IMR-90 (cell line): Measurements from ENCODE around the gene ZSWIM8. TPM values are rescaled to one million over a fixed set of nuclear protein-coding genes. Genes with fewer than 3 reads are reported as not detected.
A peak's percentile ranks its signal among the peaks of the same experiment; 100 is the strongest.

Experiments
- ATAC-seq: fragments of 200-7000 bp; cut with Tn5 transposase; 2 replicates; pipeline ENCODE4 v1.9.1; 2020; ENCODE audit warnings: low read depth, mild to moderate bottlenecking, moderate library complexity
- BruUV-seq: library from RNA; stranded (reverse); fragments of 400-500 nt; replicated peaks from 2 replicates; lab custom pipeline; 2021; lab: Mats Ljungman, UMichigan
- CTCF ChIA-PET: fragments of 300-600 bp; formaldehyde crosslinking; extraction: SDS; loops from one replicate; lab custom pipeline; 2021; ENCODE audit warnings: antibody characterized with exemption; lab: Yijun Ruan, JAX
- POLR2A ChIA-PET: fragments of 300-600 bp; sonication (Branson Sonifier 250); formaldehyde crosslinking; loops from one replicate; lab custom pipeline; 2022; ENCODE audit warnings: antibody characterized with exemption; ENCODE audit not compliant: unreplicated experiment; lab: Charles Lee
- DNase-seq: peaks from one replicate; pipeline ENCODE4 v3.0.0; 2013
- H2AFZ ChIP-seq: replicated peaks from 2 replicates; pipeline ENCODE3; 2013; ENCODE audit warnings: low read length, mild to moderate bottlenecking; ENCODE audit not compliant: poor library complexity
- H2AK5ac ChIP-seq: 2 replicates; pipeline ENCODE4 v1.6.1; 2013; ENCODE audit warnings: low read depth, low read length, inconsistent platforms
- H2AK9ac ChIP-seq: replicated peaks from 2 replicates; pipeline ENCODE3; 2013; ENCODE audit warnings: mild to moderate bottlenecking, low read depth, low read length, moderate library complexity; ENCODE audit not compliant: poor library complexity
- H2BK120ac ChIP-seq: 2 replicates; pipeline ENCODE4 v1.6.1; 2013; ENCODE audit warnings: low read depth, low read length, inconsistent platforms
- H2BK15ac ChIP-seq: 3 replicates; pipeline ENCODE4 v1.6.1; 2013; ENCODE audit warnings: low read depth, low read length, inconsistent platforms
- H2BK20ac ChIP-seq: 2 replicates; pipeline ENCODE4 v1.6.1; 2013; ENCODE audit warnings: low read depth, mild to moderate bottlenecking, inconsistent platforms, low read length, moderate library complexity
- H2BK5ac ChIP-seq: 2 replicates; pipeline ENCODE4 v1.6.1; 2013; ENCODE audit warnings: mild to moderate bottlenecking, low read depth, low read length, inconsistent platforms; ENCODE audit not compliant: poor library complexity, severe bottlenecking
- H3K14ac ChIP-seq: replicated peaks from 2 replicates; pipeline ENCODE4 v1.6.1; 2013; ENCODE audit warnings: low read depth, low read length, inconsistent platforms
- H3K18ac ChIP-seq: 2 replicates; pipeline ENCODE4 v1.6.1; 2013; ENCODE audit warnings: low read depth, low read length, control low read depth
- H3K23ac ChIP-seq: 2 replicates; pipeline ENCODE4 v1.6.1; 2013; ENCODE audit warnings: low read depth, low read length, inconsistent platforms
- H3K27ac ChIP-seq: 2 replicates; pipeline ENCODE4 v1.5.1; 2013; ENCODE audit warnings: mild to moderate bottlenecking, control low read depth, low read length; ENCODE audit not compliant: insufficient read depth
- H3K27me3 ChIP-seq: 2 replicates; pipeline ENCODE4 v1.6.1; 2013; ENCODE audit warnings: low read length; ENCODE audit not compliant: control insufficient read depth, insufficient read depth
- H3K36me3 ChIP-seq: 2 replicates; pipeline ENCODE4 v1.6.1; 2013; ENCODE audit warnings: low read length, mixed read lengths; ENCODE audit not compliant: control insufficient read depth, insufficient read depth
- H3K4ac ChIP-seq: 2 replicates; pipeline ENCODE4 v1.6.1; 2013; ENCODE audit warnings: low read depth, low read length, inconsistent platforms
- H3K4me1 ChIP-seq: 2 replicates; pipeline ENCODE4 v1.6.1; 2013; ENCODE audit warnings: low read length, mixed read lengths; ENCODE audit not compliant: control insufficient read depth, insufficient read depth
- H3K4me2 ChIP-seq: 2 replicates; pipeline ENCODE4 v1.6.1; 2013; ENCODE audit warnings: low read depth, mild to moderate bottlenecking, control low read depth, low read length, moderate library complexity
- H3K4me3 ChIP-seq: 2 replicates; pipeline ENCODE4 v1.5.1; 2013; ENCODE audit warnings: low read depth, mild to moderate bottlenecking, control low read depth, low read length, moderate library complexity; ENCODE audit not compliant: insufficient read depth
- H3K56ac ChIP-seq: 2 replicates; pipeline ENCODE4 v1.6.1; 2013; ENCODE audit warnings: low read length, inconsistent platforms; ENCODE audit not compliant: insufficient read depth; ENCODE audit errors: extremely low read depth
- H3K79me1 ChIP-seq, 2 experiments: 2 replicates each; pipeline ENCODE4 v1.6.1; 2013; ENCODE audit warnings: low read length in 2 of 2, inconsistent platforms in 1 of 2, low read depth in 1 of 2
- H3K9ac ChIP-seq: 2 replicates; pipeline ENCODE4 v1.6.1; 2013; ENCODE audit warnings: low read depth, low read length, control low read depth
- H3K9me1 ChIP-seq: 2 replicates; pipeline ENCODE4 v1.6.1; 2013; ENCODE audit warnings: low read length, inconsistent platforms; ENCODE audit not compliant: insufficient read depth
- H3K9me3 ChIP-seq: 2 replicates; pipeline ENCODE4 v1.6.1; 2013; ENCODE audit warnings: low read length; ENCODE audit not compliant: control insufficient read depth, insufficient read depth
- H4K20me1 ChIP-seq: 2 replicates; pipeline ENCODE4 v1.6.1; 2013; ENCODE audit warnings: low read length, inconsistent platforms; ENCODE audit not compliant: insufficient read depth
- H4K5ac ChIP-seq: 2 replicates; pipeline ENCODE4 v1.6.1; 2013; ENCODE audit warnings: mild to moderate bottlenecking, low read depth, low read length, control low read depth
- H4K8ac ChIP-seq, 2 experiments: 2 replicates each; pipeline ENCODE4 v1.6.1; 2013; ENCODE audit warnings: low read depth in 2 of 2, low read length in 2 of 2, control low read depth in 1 of 2, inconsistent platforms in 1 of 2
- H4K91ac ChIP-seq: 2 replicates; pipeline ENCODE4 v1.6.1; 2013; ENCODE audit warnings: low read depth, low read length, inconsistent platforms; ENCODE audit not compliant: insufficient read depth
- BHLHE40 ChIP-seq: fragments of 150-350 bp; IDR thresholded peaks from 2 replicates; pipeline ENCODE4 v1.6.1; 2016; ENCODE audit warnings: mild to moderate bottlenecking, low read depth, low read length
- CEBPB ChIP-seq: IDR thresholded peaks from 2 replicates; pipeline ENCODE4 v1.6.1; 2012; ENCODE audit warnings: low read depth, low read length, improper control_type of control experiment
- CHD1 ChIP-seq: IDR thresholded peaks from 2 replicates; pipeline ENCODE4 v1.6.1; 2012; ENCODE audit warnings: low read depth, low read length, improper control_type of control experiment
- FOS ChIP-seq: fragments of 150-350 bp; IDR thresholded peaks from 2 replicates; pipeline ENCODE4 v1.6.1; 2016; ENCODE audit warnings: low read depth, low read length
- MAFK ChIP-seq: IDR thresholded peaks from 2 replicates; pipeline ENCODE4 v1.6.1; 2012; ENCODE audit warnings: low read depth, low read length, improper control_type of control experiment
- MAZ ChIP-seq: IDR thresholded peaks from 2 replicates; pipeline ENCODE4 v1.6.1; 2012; ENCODE audit warnings: low read depth, mild to moderate bottlenecking, low read length, improper control_type of control experiment, moderate library complexity, borderline replicate concordance
- MXI1 ChIP-seq: IDR thresholded peaks from 2 replicates; pipeline ENCODE4 v1.6.1; 2012; ENCODE audit warnings: low read depth, mild to moderate bottlenecking, low read length, moderate library complexity, borderline replicate concordance
- NFE2L2 ChIP-seq: fragments of 150-350 bp; IDR thresholded peaks from 2 replicates; pipeline ENCODE4 v1.6.1; 2016; ENCODE audit warnings: low read depth, mild to moderate bottlenecking, low read length
- POLR2A ChIP-seq: IDR thresholded peaks from 2 replicates; pipeline ENCODE4 v1.6.1; 2012; ENCODE audit warnings: mild to moderate bottlenecking, low read depth, low read length
- RAD21 ChIP-seq: IDR thresholded peaks from 2 replicates; pipeline ENCODE4 v1.6.1; 2012; ENCODE audit warnings: low read length, improper control_type of control experiment
- RCOR1 ChIP-seq: IDR thresholded peaks from 2 replicates; pipeline ENCODE4 v1.6.1; 2012; ENCODE audit warnings: mild to moderate bottlenecking, low read length, improper control_type of control experiment; ENCODE audit not compliant: insufficient replicate concordance
- RFX5 ChIP-seq: IDR thresholded peaks from 2 replicates; pipeline ENCODE4 v1.8.0; 2012; ENCODE audit warnings: low read depth, mild to moderate bottlenecking, low read length, moderate library complexity
- SMC3 ChIP-seq: fragments of 150-350 bp; IDR thresholded peaks from 2 replicates; pipeline ENCODE4 v1.6.1; 2016; ENCODE audit warnings: low read depth, mild to moderate bottlenecking, antibody characterized with exemption, low read length, moderate library complexity
- WGBS, 2 experiments: methylation state at CpG; one replicate each; pipeline versions ENCODE4 v1.1.5 to v1.1.7; 2013; ENCODE audit warnings: missing lambda C conversion rate in 2 of 2; ENCODE audit not compliant: insufficient read length in 1 of 2; ENCODE audit errors: extremely low coverage in 2 of 2; 5-methylcytosine and 5-hydroxymethylcytosine counted together
- dilution Hi-C: fragments of 300-500 bp; cut with HindIII; formaldehyde crosslinking; loops from one replicate; pipeline ENCODE4 v1.14.3; 2018; ENCODE audit warnings: low sequenced_read_pairs; ENCODE audit not compliant: unreplicated experiment
- in situ Hi-C: fragments of 300-500 bp; cut with MboI; formaldehyde crosslinking; loops from 3 replicates; pipeline ENCODE4 v1.14.3; 2019; ENCODE audit warnings: low sequenced_read_pairs, inconsistent platforms, mixed read lengths
- intact Hi-C: fragments of 100-400 bp; cut with micrococcal nuclease; formaldehyde crosslinking; loops from 2 replicates; pipeline ENCODE4 v1.10.0; 2022
- polyA plus RNA-seq, 3 experiments: library from polyadenylated mRNA; depleted of rRNA; stranded (reverse); fragments of >200 nt; gene quantifications; 2 replicates each; pipeline ENCODE4 v1.2.3, GENCODE V29; 2012; ENCODE audit warnings: low replicate concordance in 1 of 3
- total RNA-seq: library from RNA; depleted of rRNA; stranded (reverse); fragments of >200 nt; gene quantifications from 2 replicates; pipeline ENCODE4 v1.2.3, GENCODE V29; 2012
- TF ChIP-seq, protein P1 (sequence below): fragments of 150-350 bp; IDR thresholded peaks from 2 replicates; pipeline ENCODE4 v1.6.1; 2017; ENCODE audit warnings: mild to moderate bottlenecking, antibody characterized with exemption, low read length, low read depth
- TF ChIP-seq, protein P2 (sequence below): conservative IDR thresholded peaks from 2 replicates; pipeline ENCODE4 v1.5.1; 2012; ENCODE audit warnings: mild to moderate bottlenecking, low read depth, low read length, improper control_type of control experiment
- TF ChIP-seq, protein P3 (sequence below): fragments of 150-350 bp; IDR thresholded peaks from 2 replicates; pipeline ENCODE4 v1.6.1; 2016; ENCODE audit warnings: low read depth, mild to moderate bottlenecking, low read length, moderate library complexity, borderline replicate concordance

Gene ZSWIM8
- total and polyA plus RNA-seq, 2 of the 4 experiments (the other 2 are of a cell fraction): 16.8 to 103 TPM

DNA sequence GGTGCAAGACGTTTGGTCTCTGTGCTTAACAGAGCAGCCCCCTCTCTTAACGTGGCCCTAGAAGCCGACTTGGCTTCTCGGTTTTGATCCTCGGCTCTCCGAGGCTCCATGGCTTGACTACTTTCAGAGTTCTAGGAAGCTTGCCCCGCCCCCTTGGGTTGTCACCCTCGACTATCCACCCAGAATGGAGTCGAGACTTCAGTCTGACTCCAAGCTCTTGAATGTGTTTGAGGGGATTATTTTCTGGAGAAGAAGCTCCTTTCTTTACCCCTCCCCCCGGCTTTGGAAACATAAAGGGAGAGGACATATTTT lies 40.8 kb upstream of the ZSWIM8 start:
- dilution Hi-C loops: no loop called here
- peak overlapping the region; percentile 65 for H2AK5ac ChIP-seq
- H3K4me3 ChIP-seq: peak overlapping the region; percentile 86
- H3K23ac ChIP-seq: peak overlapping the region; percentile 54; the same call in 1 of the 2 replicates
- peak overlapping the region; percentile 78 for H3K56ac ChIP-seq
- H3K9me3 ChIP-seq: no peaks in the 10 kb centered on the region
- no peak overlapping the region for H2BK20ac ChIP-seq
- in situ Hi-C loops: no loop called here
- peak; percentile 70 for ATAC-seq
- H2BK120ac ChIP-seq: peak overlapping the region; percentile 40; the same call in 1 of the 2 replicates
- ChIA-PET POLR2A (interaction anchor here (0.7 kb wide), 1 partner anchor 37 kb away, joined by 4 read pairs; the partner anchor contains the start of gene CHCHD1), CTCF (interaction anchor here (1.8 kb wide), 1 partner anchor 21 kb away, joined by 4 read pairs; no protein-coding TSS in a partner anchor)
- H3K9me1 ChIP-seq: peaks cover 3% of the 10 kb centered on the region; the same call in 1 of the 2 replicates
- H3K4me2 ChIP-seq: peak overlapping the region; percentile 100
- DNase-seq: peak; percentile 58
- peak overlapping the region; percentile 70 for H4K91ac ChIP-seq
- peak overlapping the region; percentile 61 for H2BK5ac ChIP-seq
- H3K14ac ChIP-seq: peak overlapping the region; percentile 82
- H3K18ac ChIP-seq: peak overlapping the region; percentile 4; the same call in 1 of the 2 replicates
- peaks cover 25 to 67% of the 10 kb centered on the region in 2 experiments for H3K79me1 ChIP-seq
- peak overlapping the region; percentile 86 for H3K9ac ChIP-seq
- H3K4ac ChIP-seq: peak overlapping the region; percentile 83
- H3K36me3 ChIP-seq: peaks cover 10% of the 10 kb centered on the region
- peak overlapping the region; percentile 99 for H2AK9ac ChIP-seq
- BruUV-seq: TSS peak; percentile 36
- intact Hi-C loops: loop anchor here (1.0 to 10.0 kb wide), 3 partner anchors 28 to 220 kb away; a partner anchor contains a TSS
- no peaks in the 10 kb centered on the region for H3K27me3 ChIP-seq
- H4K5ac ChIP-seq: peak overlapping the region; percentile 17
- H4K8ac ChIP-seq: peak overlapping the region; percentile 85 to 95
- H2AFZ ChIP-seq: peak overlapping the region; percentile 89
- H4K20me1 ChIP-seq: peaks cover 7% of the 10 kb centered on the region; the same call in 1 of the 2 replicates
- no peak overlapping the region for H2BK15ac ChIP-seq
- whole genome bisulfite sequencing, 2 experiments: 0% methylated on average over 3 of the region's 10 CpGs; no CpG with 5 or more reads in 1 of the 2 experiments
- peak overlapping the region; percentile 95 for H3K27ac ChIP-seq
- peaks cover 2% of the 10 kb centered on the region; the same call in 1 of the 2 replicates for H3K4me1 ChIP-seq
- TF ChIP-seq MAFK (no peak), CEBPB (no peak), MAZ (no peak), CHD1 (no peak), MXI1 (no peak), NFE2L2 (no peak), RAD21 (no peak), BHLHE40 (no peak), POLR2A (no peak), FOS (no peak), RFX5 (no peak), RCOR1 (no peak), SMC3 (no peak)
- TF ChIP-seq, protein P1, sequence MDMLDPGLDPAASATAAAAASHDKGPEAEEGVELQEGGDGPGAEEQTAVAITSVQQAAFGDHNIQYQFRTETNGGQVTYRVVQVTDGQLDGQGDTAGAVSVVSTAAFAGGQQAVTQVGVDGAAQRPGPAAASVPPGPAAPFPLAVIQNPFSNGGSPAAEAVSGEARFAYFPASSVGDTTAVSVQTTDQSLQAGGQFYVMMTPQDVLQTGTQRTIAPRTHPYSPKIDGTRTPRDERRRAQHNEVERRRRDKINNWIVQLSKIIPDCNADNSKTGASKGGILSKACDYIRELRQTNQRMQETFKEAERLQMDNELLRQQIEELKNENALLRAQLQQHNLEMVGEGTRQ: no peak
- TF ChIP-seq, protein P2, sequence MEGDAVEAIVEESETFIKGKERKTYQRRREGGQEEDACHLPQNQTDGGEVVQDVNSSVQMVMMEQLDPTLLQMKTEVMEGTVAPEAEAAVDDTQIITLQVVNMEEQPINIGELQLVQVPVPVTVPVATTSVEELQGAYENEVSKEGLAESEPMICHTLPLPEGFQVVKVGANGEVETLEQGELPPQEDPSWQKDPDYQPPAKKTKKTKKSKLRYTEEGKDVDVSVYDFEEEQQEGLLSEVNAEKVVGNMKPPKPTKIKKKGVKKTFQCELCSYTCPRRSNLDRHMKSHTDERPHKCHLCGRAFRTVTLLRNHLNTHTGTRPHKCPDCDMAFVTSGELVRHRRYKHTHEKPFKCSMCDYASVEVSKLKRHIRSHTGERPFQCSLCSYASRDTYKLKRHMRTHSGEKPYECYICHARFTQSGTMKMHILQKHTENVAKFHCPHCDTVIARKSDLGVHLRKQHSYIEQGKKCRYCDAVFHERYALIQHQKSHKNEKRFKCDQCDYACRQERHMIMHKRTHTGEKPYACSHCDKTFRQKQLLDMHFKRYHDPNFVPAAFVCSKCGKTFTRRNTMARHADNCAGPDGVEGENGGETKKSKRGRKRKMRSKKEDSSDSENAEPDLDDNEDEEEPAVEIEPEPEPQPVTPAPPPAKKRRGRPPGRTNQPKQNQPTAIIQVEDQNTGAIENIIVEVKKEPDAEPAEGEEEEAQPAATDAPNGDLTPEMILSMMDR: no peak
- TF ChIP-seq, protein P3, sequence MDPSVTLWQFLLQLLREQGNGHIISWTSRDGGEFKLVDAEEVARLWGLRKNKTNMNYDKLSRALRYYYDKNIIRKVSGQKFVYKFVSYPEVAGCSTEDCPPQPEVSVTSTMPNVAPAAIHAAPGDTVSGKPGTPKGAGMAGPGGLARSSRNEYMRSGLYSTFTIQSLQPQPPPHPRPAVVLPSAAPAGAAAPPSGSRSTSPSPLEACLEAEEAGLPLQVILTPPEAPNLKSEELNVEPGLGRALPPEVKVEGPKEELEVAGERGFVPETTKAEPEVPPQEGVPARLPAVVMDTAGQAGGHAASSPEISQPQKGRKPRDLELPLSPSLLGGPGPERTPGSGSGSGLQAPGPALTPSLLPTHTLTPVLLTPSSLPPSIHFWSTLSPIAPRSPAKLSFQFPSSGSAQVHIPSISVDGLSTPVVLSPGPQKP: no peak
